Measurements from ENCODE around the gene PEPD. TPM values are rescaled to one million over a fixed set of nuclear protein-coding genes. Genes with fewer than 3 reads are reported as not detected.
A peak's percentile ranks its signal among the peaks of the same experiment; 100 is the strongest.
"Not testable (repeated sequence)": the region's sequence is repeated elsewhere in the genome, so short reads cannot be mapped to it uniquely, and the experiment has no call there.

Gene PEPD
- total RNA-seq, 8 experiments from 2014 or later = 15.1 to 113 (median 40.7) TPM

DNA sequence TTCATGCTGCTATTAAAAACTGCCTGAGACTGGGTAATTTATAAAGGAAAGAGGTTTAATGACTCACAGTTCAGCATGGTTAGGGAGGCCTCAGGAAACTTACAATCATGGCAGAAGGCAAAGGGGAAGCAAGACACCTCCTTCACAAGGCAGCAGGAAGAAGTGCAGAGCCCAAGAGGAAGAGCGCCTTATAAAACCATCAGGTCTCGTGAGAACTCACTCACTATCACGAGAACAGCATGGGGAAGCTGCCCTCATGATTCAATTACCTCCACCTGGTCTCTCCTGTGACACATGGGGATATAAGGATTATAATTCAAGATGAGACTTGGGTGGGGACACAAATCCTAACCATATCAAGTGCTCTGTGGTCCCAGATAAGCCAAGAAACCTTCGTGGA lies 34.1 kb upstream of the PEPD start:
- H3K4me1 ChIP-seq (replicated peaks in 1 of 2); H3K4me3 ChIP-seq; H3K27ac ChIP-seq; ATAC-seq (replicated peaks in 6 of 8); in situ Hi-C loops (cut with MboI; ENCODE audit: low pct_unique_long_range_greater_than_20kb in 2 of 9, low sequenced_read_pairs in 9 of 9, unreplicated experiment in 9 of 9): not testable (repeated sequence)
- WGBS, 10 experiments = 0 to 83% (median 65%) methylated on average over 1 to 3 of the region's 4 CpGs; no CpG with 5 or more reads in 4 of the 10 experiments

DNA sequence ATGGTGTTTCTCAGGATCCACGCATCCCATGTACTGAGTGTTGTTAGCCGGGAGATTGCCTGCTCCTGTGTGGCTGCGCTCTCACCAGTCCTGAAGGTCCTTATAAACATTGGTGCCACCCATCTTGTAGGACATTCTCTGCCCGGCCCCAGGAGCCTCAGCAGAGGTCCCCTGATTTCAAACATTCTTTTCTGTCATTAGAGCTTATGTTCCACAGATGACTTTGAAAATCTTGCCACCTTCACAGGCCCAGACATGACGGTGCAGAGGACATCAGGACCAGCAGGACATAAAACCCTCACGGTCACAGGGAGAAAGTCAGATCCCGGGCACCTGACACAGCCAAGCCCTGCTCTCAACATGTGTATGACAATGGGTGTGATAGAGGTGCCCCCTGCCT lies 33.2 kb upstream of the PEPD start:
- ATAC-seq (replicated peaks in 6 of 8) = no peak
- in situ Hi-C loops (cut with MboI; ENCODE audit: low pct_unique_long_range_greater_than_20kb in 2 of 9, low sequenced_read_pairs in 9 of 9, unreplicated experiment in 9 of 9) = no loop called here
- Histone ChIP-seq H3K4me1 (replicated peaks in 1 of 2) (peaks cover 0 to 5% of the 10 kb centered on the region in 2 donors), H3K4me3 (no peak overlapping the region), H3K27ac (no peak overlapping the region)
- WGBS, 10 experiments = 58 to 100% (median 92%) methylated on average over 1 to 6 of the region's 7 CpGs; no CpG with 5 or more reads in 3 of the 10 experiments

GRCh38 chr19:33554391-33554790 lies 32.8 kb upstream of the PEPD start:
- WGBS, 10 experiments = 30 to 100% (median 100%) methylated on average over 1 to 7 of the region's 9 CpGs; no CpG with 5 or more reads in 3 of the 10 experiments
- no peak overlapping the region for H3K27ac ChIP-seq
- in situ Hi-C loops (cut with MboI; ENCODE audit: low pct_unique_long_range_greater_than_20kb in 2 of 9, low sequenced_read_pairs in 9 of 9, unreplicated experiment in 9 of 9) = no loop called here
- H3K4me1 ChIP-seq (replicated peaks in 1 of 2) = peaks cover 0 to 5% of the 10 kb centered on the region in 2 donors
- no peak for ATAC-seq (replicated peaks in 6 of 8)
- H3K4me3 ChIP-seq = no peak overlapping the region

DNA sequence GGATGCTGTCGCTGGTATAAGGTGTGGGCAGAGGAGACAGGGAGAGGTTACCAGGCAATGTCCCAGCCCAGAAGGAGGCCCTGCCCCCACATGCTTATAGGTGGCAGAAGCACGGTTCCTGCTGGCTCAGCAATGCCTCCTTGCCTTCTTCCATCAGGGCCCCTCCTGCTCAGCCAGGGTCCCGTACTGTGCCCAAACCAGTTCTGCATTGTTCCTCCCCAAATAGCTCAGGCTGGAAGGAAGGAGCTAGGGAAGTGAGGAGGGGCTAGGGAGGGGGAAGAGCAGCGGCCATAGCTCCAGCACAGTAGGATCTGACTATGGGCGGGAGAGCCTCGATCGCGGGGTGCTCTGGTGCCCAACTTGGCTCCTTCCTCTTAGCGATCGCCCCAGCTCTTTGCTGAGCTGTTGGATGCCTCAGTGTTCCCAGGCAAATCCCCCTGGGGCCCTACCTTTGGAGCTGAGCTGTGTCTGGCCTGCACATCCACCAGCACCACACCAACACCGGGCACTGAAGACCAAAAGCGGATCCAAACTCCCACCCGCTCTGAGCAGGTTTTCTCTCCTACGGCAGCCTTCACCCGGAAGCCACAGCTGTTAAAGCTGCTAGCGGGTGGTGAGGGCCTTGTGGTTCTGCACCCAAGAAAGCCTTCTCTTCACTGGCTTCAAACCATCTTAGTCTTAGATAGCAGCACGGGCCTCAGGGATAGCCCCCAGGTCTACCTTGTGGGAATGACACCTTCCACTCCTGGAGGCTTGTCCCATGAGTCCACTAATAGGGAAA lies 32.1 kb upstream of the PEPD start:
- no peak for ATAC-seq (replicated peaks in 6 of 8)
- H3K4me3 ChIP-seq = no peak overlapping the region
- H3K27ac ChIP-seq = no peak overlapping the region
- in situ Hi-C loops (cut with MboI; ENCODE audit: low pct_unique_long_range_greater_than_20kb in 2 of 9, low sequenced_read_pairs in 9 of 9, unreplicated experiment in 9 of 9) = no loop called here
- peaks cover 0 to 5% of the 10 kb centered on the region in 2 donors for H3K4me1 ChIP-seq (replicated peaks in 1 of 2)
- WGBS, 10 experiments = 0 to 100% (median 88%) methylated on average over 1 to 3 of the region's 17 CpGs; no CpG with 5 or more reads in 5 of the 10 experiments

- 80 to 90% (median 88%) methylated on average over 2 to 4 of the region's 4 CpGs; no CpG with 5 or more reads in 7 of the 10 experiments for WGBS, 10 experiments
- ATAC-seq (replicated peaks in 6 of 8) = no peak
- in situ Hi-C loops (cut with MboI; ENCODE audit: low pct_unique_long_range_greater_than_20kb in 2 of 9, low sequenced_read_pairs in 9 of 9, unreplicated experiment in 9 of 9) = no loop called here
- Histone ChIP-seq H3K27ac (no peak overlapping the region), H3K4me3 (no peak overlapping the region), H3K4me1 (replicated peaks in 1 of 2) (peaks cover 0 to 5% of the 10 kb centered on the region in 2 donors)
These were observed 31.3 kb upstream of the PEPD start for GRCh38 chr19:33552928-33553279.

- Histone ChIP-seq H3K27ac (no peak overlapping the region), H3K4me3 (no peak overlapping the region), H3K4me1 (replicated peaks in 1 of 2) (peaks cover 0 to 5% of the 10 kb centered on the region in 2 donors)
- in situ Hi-C loops (cut with MboI; ENCODE audit: low pct_unique_long_range_greater_than_20kb in 2 of 9, low sequenced_read_pairs in 9 of 9, unreplicated experiment in 9 of 9) = no loop called here
- 38 to 92% (median 80%) methylated on average over 1 to 11 of the region's 18 CpGs; no CpG with 5 or more reads in 4 of the 10 experiments for WGBS, 10 experiments
- no peak for ATAC-seq (replicated peaks in 6 of 8)
These were observed 30.8 kb upstream of the PEPD start for GRCh38 chr19:33552191-33552927.

GRCh38 chr19:33551676-33552075 lies 30.1 kb upstream of the PEPD start:
- in situ Hi-C loops (cut with MboI; ENCODE audit: low pct_unique_long_range_greater_than_20kb in 2 of 9, low sequenced_read_pairs in 9 of 9, unreplicated experiment in 9 of 9) = no loop called here
- peaks cover 0 to 5% of the 10 kb centered on the region in 2 donors for H3K4me1 ChIP-seq (replicated peaks in 1 of 2)
- H3K27ac ChIP-seq = no peak overlapping the region
- 43 to 100% (median 71%) methylated on average over 1 to 4 of the region's 6 CpGs; no CpG with 5 or more reads in 4 of the 10 experiments for WGBS, 10 experiments
- ATAC-seq (replicated peaks in 6 of 8) = no peak
- no peak overlapping the region for H3K4me3 ChIP-seq

DNA sequence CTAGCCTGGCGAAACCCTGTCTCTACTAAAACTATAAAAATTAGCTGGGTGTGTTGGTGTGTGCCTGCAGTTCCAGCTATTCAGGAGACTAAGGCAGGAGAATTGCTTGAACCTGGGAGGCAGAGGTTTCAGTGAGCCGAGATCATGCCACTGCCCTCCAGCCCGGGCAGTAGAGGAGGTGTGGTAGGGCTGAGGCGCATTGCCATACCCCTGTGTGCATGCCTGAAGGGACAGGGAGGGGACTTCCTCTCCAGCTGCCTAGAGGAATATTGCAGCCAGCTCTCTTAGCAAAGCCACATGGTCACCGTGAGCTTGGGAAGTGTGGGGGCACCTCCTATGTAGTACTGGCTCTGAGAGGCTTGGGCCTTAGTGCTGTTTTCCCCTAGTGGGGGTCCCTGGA lies 29.2 kb upstream of the PEPD start:
- H3K27ac ChIP-seq = no peak overlapping the region
- peaks cover 0 to 5% of the 10 kb centered on the region in 2 donors for H3K4me1 ChIP-seq (replicated peaks in 1 of 2)
- WGBS, 10 experiments = 0 to 100% (median 95%) methylated on average over 1 to 5 of the region's 5 CpGs; no CpG with 5 or more reads in 4 of the 10 experiments
- no peak overlapping the region for H3K4me3 ChIP-seq
- in situ Hi-C loops (cut with MboI; ENCODE audit: low pct_unique_long_range_greater_than_20kb in 2 of 9, low sequenced_read_pairs in 9 of 9, unreplicated experiment in 9 of 9) = no loop called here
- peak in 3 of 8 experiments; percentile 36 to 85 (median 66) for ATAC-seq (replicated peaks in 6 of 8)

DNA sequence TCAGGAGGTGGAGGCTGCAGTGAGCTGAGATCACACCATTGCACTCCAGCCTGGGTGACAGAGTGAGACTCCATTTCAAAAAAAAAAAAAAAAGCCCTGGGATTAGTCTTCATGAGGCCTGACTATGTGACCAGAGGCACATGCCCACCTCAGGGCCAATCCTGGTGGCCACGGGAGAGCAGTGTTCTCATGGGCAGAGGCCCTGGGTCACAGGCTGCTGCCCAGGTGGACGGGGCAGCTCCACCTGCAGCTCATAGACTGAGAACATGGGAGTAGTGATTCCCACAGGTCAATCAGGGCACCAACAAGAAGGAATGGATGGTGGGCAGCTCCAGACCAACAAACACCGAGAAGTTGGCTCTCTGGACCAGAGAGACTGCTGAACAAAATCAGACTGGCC lies 26.1 kb upstream of the PEPD start:
- Histone ChIP-seq H3K4me3 (no peak overlapping the region), H3K4me1 (replicated peaks in 1 of 2) (peaks cover 0 to 5% of the 10 kb centered on the region in 2 donors), H3K27ac (no peak overlapping the region)
- in situ Hi-C loops (cut with MboI; ENCODE audit: low pct_unique_long_range_greater_than_20kb in 2 of 9, low sequenced_read_pairs in 9 of 9, unreplicated experiment in 9 of 9) = no loop called here
- ATAC-seq (replicated peaks in 6 of 8) = no peak
- 10 to 80% (median 39%) methylated on average over 1 to 2 of the region's 3 CpGs; no CpG with 5 or more reads in 6 of the 10 experiments for WGBS, 10 experiments

DNA sequence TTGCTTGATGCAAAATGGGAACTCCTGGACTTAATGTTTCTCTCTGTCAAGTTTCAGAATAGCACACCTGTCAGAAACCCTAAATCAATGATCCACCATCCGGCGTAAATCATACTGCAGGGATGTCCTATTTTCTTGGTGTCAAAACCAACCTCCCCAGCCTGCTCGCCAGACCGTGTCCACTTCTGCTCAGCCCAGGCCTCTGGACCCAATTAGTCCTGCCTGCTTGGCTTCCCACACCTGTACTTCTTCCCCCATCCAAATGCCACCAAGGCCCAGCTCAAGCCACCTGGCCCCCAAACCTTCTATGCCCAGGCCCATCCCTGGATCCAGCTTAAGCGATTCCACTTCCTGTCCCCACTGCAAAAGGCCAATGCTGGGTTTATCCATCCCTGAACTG lies 25.1 kb upstream of the PEPD start:
- H3K27ac ChIP-seq = no peak overlapping the region
- in situ Hi-C loops (cut with MboI; ENCODE audit: low pct_unique_long_range_greater_than_20kb in 2 of 9, low sequenced_read_pairs in 9 of 9, unreplicated experiment in 9 of 9) = no loop called here
- no peak for ATAC-seq (replicated peaks in 6 of 8)
- H3K4me1 ChIP-seq (replicated peaks in 1 of 2) = peaks cover 0 to 5% of the 10 kb centered on the region in 2 donors
- WGBS, 10 experiments = 31 to 100% (median 85%) methylated on average over 1 to 5 of the region's 5 CpGs; no CpG with 5 or more reads in 2 of the 10 experiments
- no peak overlapping the region for H3K4me3 ChIP-seq

- H3K4me3 ChIP-seq = no peak overlapping the region
- 14 to 100% (median 69%) methylated on average over 1 to 7 of the region's 9 CpGs; no CpG with 5 or more reads in 3 of the 10 experiments for WGBS, 10 experiments
- H3K4me1 ChIP-seq (replicated peaks in 1 of 2) = peaks cover 0 to 5% of the 10 kb centered on the region in 2 donors
- H3K27ac ChIP-seq = no peak overlapping the region
- ATAC-seq (replicated peaks in 6 of 8) = no peak
- in situ Hi-C loops (cut with MboI; ENCODE audit: low pct_unique_long_range_greater_than_20kb in 2 of 9, low sequenced_read_pairs in 9 of 9, unreplicated experiment in 9 of 9) = no loop called here
These were observed 23.8 kb upstream of the PEPD start for GRCh38 chr19:33545217-33545981.

- WGBS, 10 experiments = 28 to 55% (median 45%) methylated on average over 1 to 6 of the region's 8 CpGs; no CpG with 5 or more reads in 4 of the 10 experiments
- no peak overlapping the region for H3K4me3 ChIP-seq
- peaks cover 13 to 20% of the 10 kb centered on the region in 2 donors for H3K4me1 ChIP-seq (replicated peaks in 1 of 2)
- in situ Hi-C loops (cut with MboI; ENCODE audit: low pct_unique_long_range_greater_than_20kb in 2 of 9, low sequenced_read_pairs in 9 of 9, unreplicated experiment in 9 of 9) = no loop called here
- no peak overlapping the region for H3K27ac ChIP-seq
- ATAC-seq (replicated peaks in 6 of 8) = peak in 6 of 8 experiments; percentile 21 to 97 (median 63)
These were observed 13.6 kb upstream of the PEPD start for GRCh38 chr19:33535226-33535625.

Data from motor neuron (in vitro differentiated cells).